Activated CD4-positive, alpha-beta T cell treated with anti-CD3 and anti-CD28 coated beads, Interleukin-2, amount 10 ng/mL, durations not matched to agents 7 days and 5 days (primary cell): ENCODE results near the gene ZBTB7C. TPM values are rescaled to one million over a fixed set of nuclear protein-coding genes. Genes with fewer than 3 reads are reported as not detected.

Experiments
- CTCF ChIA-PET: fragments of 350-600 bp; sonication (Branson Sonifier 250); formaldehyde crosslinking; loops from one replicate; lab custom pipeline; 2021; ENCODE audit warnings: antibody characterized with exemption; lab: Charles Lee
- POLR2A ChIA-PET: fragments of 350-600 bp; sonication (Branson Sonifier 250); formaldehyde crosslinking; loops from one replicate; lab custom pipeline; 2021; ENCODE audit warnings: antibody characterized with exemption; lab: Charles Lee
- DNase-seq: peaks from one replicate; pipeline ENCODE4 v3.0.0-alpha.2; 2020
- H3K27ac Mint-ChIP-seq: one replicate; pipeline ENCODE4 v1.8.0; 2021; ENCODE audit warnings: mild to moderate bottlenecking, moderate library complexity, mixed read lengths
- H3K27me3 Mint-ChIP-seq: one replicate; pipeline ENCODE4 v1.8.0; 2021; ENCODE audit warnings: mixed read lengths
- H3K36me3 Mint-ChIP-seq: one replicate; pipeline ENCODE4 v1.8.0; 2021; ENCODE audit warnings: low read depth, mixed read lengths
- H3K4me1 Mint-ChIP-seq: one replicate; pipeline ENCODE4 v1.8.0; 2021; ENCODE audit warnings: mixed read lengths
- H3K4me3 Mint-ChIP-seq: one replicate; pipeline ENCODE4 v1.8.0; 2021; ENCODE audit warnings: mild to moderate bottlenecking, moderate library complexity, mixed read lengths
- H3K9me3 Mint-ChIP-seq: one replicate; pipeline ENCODE4 v1.8.0; 2021; ENCODE audit warnings: mixed read lengths
- total RNA-seq, 2 experiments: library from RNA; stranded (reverse); gene quantifications; one replicate each; pipeline ENCODE4 v1.2.3, GENCODE V29; 2021

The ZBTB7C gene
- total RNA-seq, 2 experiments from 2014 or later, result 0.10 to 0.15 TPM

- Mint-ChIP-seq H3K4me3 (no peak overlapping the region), H3K27ac (no peak overlapping the region), H3K4me1 (no peaks in the 10 kb centered on the region), H3K9me3 (no peaks in the 10 kb centered on the region), H3K27me3 (peaks cover 13% of the 10 kb centered on the region), H3K36me3 (no peaks in the 10 kb centered on the region)
- DNase-seq, result no peak
- CTCF ChIA-PET, result interaction anchor here (0.7 kb wide), 1 partner anchor 15 kb away, joined by 3 read pairs; no protein-coding TSS in a partner anchor
- POLR2A ChIA-PET, result no interaction called here
These were observed 335.8 kb downstream of the ZBTB7C start for GRCh38 chr18:48073211-48073930.

- Mint-ChIP-seq H3K4me1 (no peaks in the 10 kb centered on the region), H3K9me3 (no peaks in the 10 kb centered on the region), H3K4me3 (no peak overlapping the region), H3K27me3 (peaks cover 13% of the 10 kb centered on the region), H3K36me3 (no peaks in the 10 kb centered on the region), H3K27ac (no peak overlapping the region)
- CTCF ChIA-PET, result no interaction called here
- POLR2A ChIA-PET, result no interaction called here
- no peak for DNase-seq
These were observed 336.6 kb downstream of the ZBTB7C start for GRCh38 chr18:48072428-48073204.

- no peak for DNase-seq
- Mint-ChIP-seq H3K9me3 (no peaks in the 10 kb centered on the region), H3K27ac (no peak overlapping the region), H3K4me1 (no peaks in the 10 kb centered on the region), H3K27me3 (peaks cover 11% of the 10 kb centered on the region), H3K4me3 (no peak overlapping the region), H3K36me3 (no peaks in the 10 kb centered on the region)
- ChIA-PET CTCF (interaction anchor here (0.6 to 1.3 kb wide), 2 partner anchors 10 to 1943 kb away, joined by 3 to 4 read pairs; no protein-coding TSS in a partner anchor), POLR2A (no interaction called here)
These were observed 340.2 kb downstream of the ZBTB7C start for GRCh38 chr18:48068916-48069445.

- Mint-ChIP-seq H3K4me1 (no peaks in the 10 kb centered on the region), H3K27me3 (peaks cover 4% of the 10 kb centered on the region), H3K36me3 (no peaks in the 10 kb centered on the region), H3K27ac (no peak overlapping the region), H3K4me3 (no peak overlapping the region), H3K9me3 (no peaks in the 10 kb centered on the region)
- POLR2A ChIA-PET, result no interaction called here
- CTCF ChIA-PET, result no interaction called here
- no peak for DNase-seq
These were observed 342.9 kb downstream of the ZBTB7C start for GRCh38 chr18:48066225-48066652.

GRCh38 chr18:48065601-48065995 is 343.6 kb downstream of the ZBTB7C start:
- H3K4me3 Mint-ChIP-seq, result no peak overlapping the region
- ChIA-PET CTCF (no interaction called here), POLR2A (no interaction called here)
- no peak overlapping the region for H3K27ac Mint-ChIP-seq
- no peaks in the 10 kb centered on the region for H3K9me3 Mint-ChIP-seq
- DNase-seq, result no peak
- H3K36me3 Mint-ChIP-seq, result no peaks in the 10 kb centered on the region
- H3K27me3 Mint-ChIP-seq, result peaks cover under 1% of the 10 kb centered on the region
- no peaks in the 10 kb centered on the region for H3K4me1 Mint-ChIP-seq

DNA sequence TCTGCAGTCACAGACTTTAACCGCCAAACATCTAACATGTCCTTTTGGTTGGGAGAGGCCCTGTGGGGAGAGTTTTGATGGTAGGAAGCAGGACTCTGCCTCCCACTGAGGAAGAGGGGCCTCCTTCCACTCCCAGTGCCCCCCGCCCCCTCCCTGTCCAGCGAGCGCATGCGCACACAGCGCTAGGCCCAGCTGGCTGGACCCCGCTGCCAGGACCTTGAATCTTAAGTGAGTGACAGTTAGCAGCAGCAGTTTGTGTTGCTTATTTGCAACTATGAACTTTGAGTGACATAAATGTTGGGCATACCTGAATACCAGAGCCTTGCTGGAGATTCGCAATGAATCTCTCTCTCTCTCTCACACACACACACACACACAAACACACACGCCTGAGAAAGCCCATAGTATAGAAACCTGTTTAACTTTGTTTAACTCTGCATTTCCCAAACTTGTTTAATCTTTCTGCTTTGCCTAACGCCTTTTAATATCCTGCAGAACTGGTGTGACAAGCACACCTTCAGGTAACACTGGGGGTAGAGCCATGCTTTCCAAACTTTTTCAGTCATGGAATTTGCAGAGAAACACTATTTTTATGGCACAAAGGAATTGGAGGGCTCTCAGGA is 344.1 kb downstream of the ZBTB7C start:
- Mint-ChIP-seq H3K9me3 (no peaks in the 10 kb centered on the region), H3K27me3 (peaks cover 5% of the 10 kb centered on the region), H3K4me3 (no peak overlapping the region), H3K36me3 (no peaks in the 10 kb centered on the region), H3K27ac (no peak overlapping the region), H3K4me1 (no peaks in the 10 kb centered on the region)
- no peak for DNase-seq
- ChIA-PET POLR2A (no interaction called here), CTCF (no interaction called here)

GRCh38 chr18:48061781-48062570 is 347.2 kb downstream of the ZBTB7C start:
- POLR2A ChIA-PET, result no interaction called here
- Mint-ChIP-seq H3K9me3 (no peaks in the 10 kb centered on the region), H3K27ac (no peak overlapping the region), H3K4me1 (no peaks in the 10 kb centered on the region), H3K27me3 (peaks cover 25% of the 10 kb centered on the region), H3K36me3 (no peaks in the 10 kb centered on the region), H3K4me3 (no peak overlapping the region)
- no peak for DNase-seq
- CTCF ChIA-PET, result no interaction called here

- no peaks in the 10 kb centered on the region for H3K9me3 Mint-ChIP-seq
- no peak for DNase-seq
- H3K4me3 Mint-ChIP-seq, result no peak overlapping the region
- CTCF ChIA-PET, result interaction anchor here (0.6 kb wide), 1 partner anchor 120 kb away, joined by 3 read pairs; no protein-coding TSS in a partner anchor
- no peak overlapping the region for H3K27ac Mint-ChIP-seq
- POLR2A ChIA-PET, result no interaction called here
- no peaks in the 10 kb centered on the region for H3K36me3 Mint-ChIP-seq
- no peaks in the 10 kb centered on the region for H3K4me1 Mint-ChIP-seq
- H3K27me3 Mint-ChIP-seq, result peaks cover 28% of the 10 kb centered on the region
These were observed 348.2 kb downstream of the ZBTB7C start for GRCh38 chr18:48060970-48061369.

DNA sequence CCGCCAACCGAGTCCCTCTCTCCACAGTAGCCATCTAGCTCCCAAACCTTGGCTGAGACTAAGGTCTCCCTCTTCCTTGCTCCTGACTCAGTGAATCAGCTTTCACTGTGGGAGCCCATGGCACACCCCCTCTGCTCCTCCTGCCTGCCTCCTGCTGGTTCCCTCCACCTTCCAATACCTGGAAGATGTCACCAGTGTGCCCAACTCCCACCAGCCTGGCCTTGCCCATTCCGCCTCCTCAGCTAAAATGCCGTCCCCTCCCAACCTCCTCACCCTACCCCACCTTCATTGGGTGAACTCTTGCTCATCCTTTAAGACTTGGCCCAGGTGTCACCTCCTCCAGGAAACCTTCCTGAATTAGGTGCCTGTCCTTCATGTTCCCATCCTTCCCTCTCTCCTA is 348.8 kb downstream of the ZBTB7C start:
- ChIA-PET CTCF (no interaction called here), POLR2A (no interaction called here)
- Mint-ChIP-seq H3K27ac (no peak overlapping the region), H3K9me3 (no peaks in the 10 kb centered on the region), H3K4me1 (no peaks in the 10 kb centered on the region), H3K4me3 (no peak overlapping the region), H3K36me3 (no peaks in the 10 kb centered on the region), H3K27me3 (peaks cover 34% of the 10 kb centered on the region)
- no peak for DNase-seq

GRCh38 chr18:48059455-48060010 is 349.6 kb downstream of the ZBTB7C start:
- Mint-ChIP-seq H3K27ac (no peak overlapping the region), H3K27me3 (peaks cover 39% of the 10 kb centered on the region), H3K4me1 (no peaks in the 10 kb centered on the region), H3K36me3 (no peaks in the 10 kb centered on the region), H3K4me3 (no peak overlapping the region), H3K9me3 (no peaks in the 10 kb centered on the region)
- POLR2A ChIA-PET, result no interaction called here
- CTCF ChIA-PET, result interaction anchor here (1.4 kb wide), 1 partner anchor 9 kb away, joined by 4 read pairs; no protein-coding TSS in a partner anchor
- DNase-seq, result no peak

GRCh38 chr18:48058486-48058885 is 350.7 kb downstream of the ZBTB7C start:
- Mint-ChIP-seq H3K27ac (no peak overlapping the region), H3K36me3 (no peaks in the 10 kb centered on the region), H3K27me3 (peaks cover 48% of the 10 kb centered on the region), H3K9me3 (no peaks in the 10 kb centered on the region), H3K4me1 (no peaks in the 10 kb centered on the region), H3K4me3 (no peak overlapping the region)
- ChIA-PET POLR2A (interaction anchor here (0.7 kb wide), 1 partner anchor 105 kb away, joined by 6 read pairs; no protein-coding TSS in a partner anchor), CTCF (interaction anchor here (0.6 to 1.4 kb wide), 3 partner anchors 10 to 113 kb away, joined by 3 to 4 read pairs (median 3); no protein-coding TSS in a partner anchor)
- no peak for DNase-seq

DNA sequence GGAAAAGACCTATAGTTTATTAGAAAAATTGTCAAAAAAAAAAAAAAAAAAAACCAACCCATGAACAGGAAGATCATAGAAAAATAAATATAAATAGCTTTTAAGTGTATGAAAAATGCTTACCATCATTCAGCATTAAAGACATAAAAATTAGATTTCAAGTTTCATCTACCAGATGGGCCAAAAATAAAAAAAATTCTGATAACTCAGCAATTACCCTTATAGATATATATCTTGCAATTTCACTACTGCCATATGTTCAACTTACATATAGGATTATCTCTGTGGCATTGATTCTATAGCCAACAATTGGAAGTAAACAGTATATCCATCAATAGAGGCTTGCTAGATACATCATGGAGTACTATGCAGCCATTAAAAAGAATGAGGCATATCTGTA is 352.2 kb downstream of the ZBTB7C start:
- Mint-ChIP-seq H3K36me3 (no peaks in the 10 kb centered on the region), H3K9me3 (no peaks in the 10 kb centered on the region), H3K4me3 (no peak overlapping the region), H3K4me1 (no peaks in the 10 kb centered on the region), H3K27me3 (peaks cover 48% of the 10 kb centered on the region), H3K27ac (no peak overlapping the region)
- no peak for DNase-seq
- ChIA-PET CTCF (interaction anchor here (0.8 kb wide), 1 partner anchor 66 kb away, joined by 3 read pairs; no protein-coding TSS in a partner anchor), POLR2A (no interaction called here)
